HG02571 (cell line): ENCODE measurements around the gene NRG3.

Experiments used
- ATAC-seq: cut with Tn5 transposase; IDR thresholded peaks from one replicate; pipeline ENCODE4 v1.9.1; 2021; ENCODE audit warnings: mild to moderate bottlenecking, moderate library complexity; ENCODE audit not compliant: unreplicated experiment

Gene NRG3

DNA sequence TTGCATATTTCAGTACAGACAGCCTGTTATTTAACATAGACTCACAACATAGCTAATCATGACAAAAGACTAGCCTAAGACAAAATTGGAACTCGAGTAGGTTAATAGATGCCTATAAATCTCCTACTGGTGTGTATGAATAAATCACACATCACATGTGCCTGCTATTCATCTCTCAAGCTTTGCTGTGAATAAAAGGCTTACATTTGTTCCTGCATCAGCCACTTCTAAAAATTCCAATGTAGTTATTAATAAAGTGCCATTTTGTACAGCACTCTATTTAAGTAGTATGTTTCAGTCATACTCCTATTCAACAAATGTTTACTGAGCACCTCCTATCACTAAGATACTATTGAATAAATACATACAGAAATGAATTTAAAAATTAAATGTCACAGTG lies 486.3 kb downstream of the NRG3 start:
- no peak for ATAC-seq

DNA sequence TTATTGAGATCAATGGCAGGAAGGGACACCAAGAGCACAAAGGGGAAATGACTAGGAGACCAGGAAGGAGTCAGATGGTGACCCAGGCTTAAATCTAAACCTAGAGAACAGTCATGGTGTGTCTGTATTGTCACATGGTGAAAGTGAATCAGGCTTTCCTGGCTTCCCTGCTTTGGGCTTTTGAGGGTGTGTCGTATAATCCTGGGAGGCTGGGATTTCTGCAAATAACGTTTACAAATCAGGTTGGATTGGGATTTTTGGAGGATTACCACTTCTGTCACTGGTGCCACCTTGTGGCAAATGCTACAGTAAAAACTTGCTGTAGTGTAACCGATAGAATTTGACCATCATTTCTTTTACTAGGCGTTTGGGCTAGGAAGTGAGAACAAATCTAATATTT lies 502.6 kb downstream of the NRG3 start:
- ATAC-seq: no peak

DNA sequence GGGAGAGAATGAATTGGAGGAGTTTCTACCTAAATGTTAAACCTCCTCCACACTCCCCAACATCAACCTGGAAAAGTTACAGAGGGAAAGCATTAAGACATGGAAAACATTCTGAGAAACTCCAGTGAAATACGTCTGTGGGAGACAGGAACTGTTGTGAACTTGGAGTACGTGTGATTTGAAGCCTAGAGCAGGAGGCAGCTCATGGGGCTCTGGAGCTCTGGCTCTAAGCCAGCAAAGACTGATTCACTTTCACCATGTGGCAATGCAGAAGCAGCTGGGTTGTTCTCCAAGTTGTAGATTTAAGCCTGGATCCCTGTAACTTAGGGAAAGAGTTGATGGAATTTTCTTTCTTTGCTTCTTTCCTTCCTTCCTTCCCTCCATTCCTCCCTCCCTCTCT lies 503.2 kb downstream of the NRG3 start:
- ATAC-seq: no peak

DNA sequence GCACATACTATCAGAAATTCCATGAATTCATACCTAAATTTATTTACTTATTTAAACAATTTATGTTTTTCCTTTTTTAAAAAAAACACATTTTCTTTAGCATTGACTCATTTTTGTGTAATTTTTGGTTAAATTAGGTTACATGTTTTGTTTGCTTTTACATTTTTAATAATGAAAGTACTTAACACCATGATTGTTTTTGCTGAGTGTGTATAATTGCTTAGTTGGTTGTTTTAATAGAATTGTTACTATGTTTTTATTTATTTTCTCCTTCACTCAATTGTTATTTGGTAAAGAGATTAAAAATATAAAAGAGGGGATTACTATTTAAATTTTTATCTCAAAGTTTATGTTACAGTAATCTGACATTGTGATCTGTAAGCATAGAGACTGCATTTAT lies 508.4 kb downstream of the NRG3 start:
- ATAC-seq: no peak

DNA sequence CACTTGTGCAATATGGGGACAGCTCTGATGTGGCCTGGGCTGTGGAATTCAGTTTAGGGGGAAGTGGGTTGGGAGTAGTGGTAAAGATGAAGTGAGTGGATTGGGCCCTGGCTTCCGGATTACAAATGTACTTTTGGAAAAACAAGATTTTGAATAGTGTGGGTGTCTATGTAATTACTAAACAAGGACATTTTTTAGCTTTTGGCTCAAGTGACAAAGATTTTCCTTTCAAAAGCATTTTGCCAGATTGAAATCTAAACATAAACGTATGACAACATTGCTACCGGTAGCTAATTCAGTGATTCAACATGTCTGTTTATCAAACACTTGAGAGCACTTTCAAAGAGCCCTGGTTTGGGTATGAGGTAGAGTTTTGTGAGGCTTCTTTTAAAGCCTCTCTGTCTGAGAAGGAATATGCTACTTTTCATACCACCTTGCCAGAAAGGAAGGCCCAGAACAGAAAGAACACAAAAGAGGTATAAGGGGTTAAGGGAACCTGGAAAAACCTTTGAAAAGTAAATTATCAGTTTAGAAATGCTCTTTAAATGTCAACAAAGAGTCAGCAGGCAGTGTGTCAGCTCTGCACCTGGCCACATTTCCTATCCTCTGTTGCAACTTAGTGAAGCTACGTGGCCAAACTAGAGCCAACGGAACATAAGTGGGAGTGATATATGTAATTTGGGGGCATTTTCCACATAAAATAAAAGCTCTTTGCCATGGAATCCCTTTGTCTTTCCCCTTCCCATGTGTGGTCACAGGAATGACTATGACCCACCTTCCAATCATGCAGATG lies 516.1 kb downstream of the NRG3 start:
- ATAC-seq: no peak

DNA sequence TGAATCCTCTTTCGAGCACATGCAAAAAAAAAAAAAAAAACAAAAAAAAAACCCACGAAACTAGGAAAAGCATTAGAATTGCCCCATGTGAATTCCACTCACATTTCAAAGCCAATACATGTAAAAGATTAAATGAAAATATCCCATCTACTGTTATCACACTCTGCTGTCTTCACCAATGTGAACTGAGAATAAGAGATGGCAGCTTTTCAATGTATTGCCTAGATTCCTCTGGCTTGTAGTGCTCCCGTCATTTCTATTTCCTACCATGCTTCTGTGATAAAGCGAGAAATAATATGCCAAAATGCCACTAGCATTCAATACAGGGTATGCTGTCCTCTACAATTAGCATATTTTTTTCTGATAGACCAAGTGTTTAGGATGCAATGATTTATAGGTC lies 517.0 kb downstream of the NRG3 start:
- ATAC-seq: no peak

DNA sequence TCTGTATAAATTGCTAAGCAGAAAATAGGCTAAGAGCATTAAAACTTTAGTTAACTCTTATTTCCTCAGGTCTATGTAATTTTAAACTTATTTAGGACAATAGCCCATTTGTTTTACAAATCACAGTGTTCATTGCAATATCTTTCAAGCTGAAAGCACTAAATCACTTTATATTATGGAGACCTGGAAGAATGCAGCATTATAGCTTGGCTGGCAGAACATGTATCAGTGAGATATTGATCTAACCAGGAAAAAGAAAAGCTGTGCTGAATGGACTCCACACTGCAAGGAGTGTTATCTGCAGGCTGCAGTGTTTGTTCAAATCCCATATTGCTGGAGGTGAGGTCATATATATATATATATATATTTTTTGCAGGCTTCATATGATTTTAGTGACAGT lies 517.5 kb downstream of the NRG3 start:
- ATAC-seq: no peak

DNA sequence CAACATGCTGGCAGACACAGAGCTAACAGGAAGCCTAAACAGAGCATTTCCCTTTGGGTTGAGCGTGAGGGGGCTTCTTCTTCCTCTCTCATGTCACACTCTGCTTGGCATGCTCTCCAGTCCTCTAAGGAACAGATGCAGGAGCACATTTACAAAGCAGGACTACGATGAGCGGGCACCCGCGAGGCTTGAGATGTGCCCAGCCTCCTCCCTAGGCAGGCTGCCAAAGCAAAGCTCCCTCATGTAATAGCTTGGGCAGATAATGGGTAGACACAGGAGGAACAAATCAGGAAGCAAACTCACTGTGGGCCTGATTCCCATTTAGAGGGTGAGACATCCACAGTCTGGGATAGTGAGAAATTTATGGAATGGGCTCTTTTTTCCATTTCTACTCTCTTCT lies 519.1 kb downstream of the NRG3 start:
- ATAC-seq: no peak

DNA sequence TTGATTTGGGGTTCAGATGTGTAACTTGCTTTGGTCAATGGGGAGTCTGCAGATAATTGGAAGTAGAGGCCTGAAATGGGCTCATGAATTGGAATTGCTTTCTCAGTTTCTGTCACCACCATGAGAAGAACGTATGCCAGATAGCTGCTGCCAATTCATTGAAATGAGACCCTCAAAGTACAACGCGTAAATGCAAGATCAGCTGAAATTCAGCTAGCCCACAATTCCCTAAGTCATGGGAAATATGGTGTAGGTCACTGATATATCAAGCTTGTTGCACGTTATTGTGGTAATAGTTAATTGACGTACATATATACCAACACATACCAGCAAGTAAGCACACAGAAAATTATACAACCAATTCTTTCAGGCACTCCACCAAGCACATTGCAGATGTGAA lies 520.0 kb downstream of the NRG3 start:
- ATAC-seq: no peak

DNA sequence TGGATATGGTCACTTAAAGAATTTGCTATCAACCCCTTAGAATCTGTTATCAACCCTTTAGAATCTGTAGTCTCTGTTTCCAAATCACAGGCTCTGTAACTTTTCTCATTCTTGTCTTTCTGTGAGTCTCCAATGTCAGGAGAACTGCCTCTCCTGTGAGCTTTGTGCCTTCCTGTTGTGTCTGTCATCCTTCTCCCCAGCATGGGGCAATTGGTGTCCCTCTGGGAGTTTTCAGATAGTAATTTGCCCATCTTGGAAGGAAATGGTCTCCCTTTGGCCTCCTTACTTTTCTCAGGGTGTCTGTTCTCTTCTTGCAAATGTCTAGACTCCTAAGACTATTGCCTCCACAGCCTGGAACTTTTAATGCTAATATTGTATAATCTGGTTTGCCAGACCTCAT lies 521.9 kb downstream of the NRG3 start:
- ATAC-seq: no peak

DNA sequence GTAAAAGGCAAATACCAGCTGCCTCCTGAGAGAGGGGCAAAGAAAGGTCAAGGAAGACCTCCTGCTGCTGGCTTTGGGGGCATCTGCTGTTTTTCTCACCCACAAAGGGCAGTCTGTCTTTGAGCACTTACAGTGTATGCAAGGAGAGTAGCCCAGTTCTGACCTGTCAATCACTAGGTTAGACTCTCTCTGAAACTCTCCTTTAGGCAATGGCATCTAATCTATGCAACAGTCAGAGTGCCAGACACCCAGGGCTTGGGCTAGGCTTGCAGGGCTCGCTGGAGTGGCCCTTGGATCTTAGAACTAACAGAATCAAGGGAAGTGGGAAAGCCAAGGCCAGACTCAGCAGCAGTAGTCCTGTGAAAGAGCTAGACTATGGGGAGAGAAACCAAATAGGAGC lies 522.9 kb downstream of the NRG3 start:
- no peak for ATAC-seq

DNA sequence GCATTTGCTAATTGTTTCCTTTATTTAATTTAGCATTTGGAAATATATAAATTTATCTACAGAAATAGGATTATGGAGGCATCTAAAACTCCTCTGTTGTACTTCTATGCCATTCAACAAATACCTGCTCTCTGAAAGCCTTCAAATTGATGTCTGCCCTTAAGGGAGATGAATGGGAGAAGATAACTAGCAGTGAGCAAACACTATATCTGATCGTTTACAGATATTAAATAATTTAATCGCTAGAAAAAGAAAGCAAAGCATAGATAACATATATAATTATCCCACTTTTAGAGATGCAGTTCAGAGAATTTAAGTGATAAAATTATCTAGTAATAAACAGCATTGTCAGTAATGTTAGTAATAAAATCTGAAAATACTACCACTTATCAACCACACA lies 524.9 kb downstream of the NRG3 start:
- ATAC-seq: no peak

DNA sequence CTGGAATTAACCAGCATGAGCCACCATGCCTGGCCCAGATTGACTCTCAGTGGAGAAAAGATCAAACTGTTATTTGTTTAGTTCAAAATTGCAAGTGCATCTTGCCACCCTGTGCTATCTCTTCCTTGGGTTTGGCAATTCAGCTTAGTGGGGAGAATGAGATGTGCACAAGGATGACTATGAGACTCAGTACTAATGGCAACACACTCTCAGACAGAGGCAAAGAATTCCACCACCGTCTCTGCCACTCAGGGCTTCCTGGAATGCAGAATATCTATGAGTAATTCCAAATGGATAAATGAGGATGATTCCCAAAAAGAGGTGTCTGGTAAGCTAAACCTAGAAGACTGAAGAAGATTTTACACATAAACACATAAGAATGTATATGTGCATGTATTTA lies 525.8 kb downstream of the NRG3 start:
- no peak for ATAC-seq

DNA sequence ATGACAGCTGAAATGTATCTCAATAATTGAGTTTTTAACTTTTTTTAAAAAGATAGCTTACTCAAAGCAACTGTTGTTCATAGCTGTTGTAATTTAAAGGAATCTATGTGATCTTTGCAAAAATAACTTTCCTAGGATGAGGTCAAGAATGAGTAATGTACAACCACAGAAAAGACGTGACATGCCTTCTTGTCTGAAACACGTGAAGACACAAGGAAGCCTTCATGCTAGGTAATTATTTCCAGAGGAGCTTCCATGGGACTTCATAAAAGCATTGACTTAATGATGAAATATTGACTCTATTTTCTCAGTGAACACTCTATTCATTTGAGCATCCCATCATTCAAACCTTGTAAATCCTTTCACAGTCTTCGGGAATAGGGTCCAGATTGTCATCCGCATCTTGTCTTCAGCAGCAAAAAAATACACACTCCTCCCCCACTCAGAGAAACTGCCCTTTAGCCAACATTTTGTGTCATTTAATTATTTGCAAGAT lies 528.0 kb downstream of the NRG3 start:
- no peak for ATAC-seq

DNA sequence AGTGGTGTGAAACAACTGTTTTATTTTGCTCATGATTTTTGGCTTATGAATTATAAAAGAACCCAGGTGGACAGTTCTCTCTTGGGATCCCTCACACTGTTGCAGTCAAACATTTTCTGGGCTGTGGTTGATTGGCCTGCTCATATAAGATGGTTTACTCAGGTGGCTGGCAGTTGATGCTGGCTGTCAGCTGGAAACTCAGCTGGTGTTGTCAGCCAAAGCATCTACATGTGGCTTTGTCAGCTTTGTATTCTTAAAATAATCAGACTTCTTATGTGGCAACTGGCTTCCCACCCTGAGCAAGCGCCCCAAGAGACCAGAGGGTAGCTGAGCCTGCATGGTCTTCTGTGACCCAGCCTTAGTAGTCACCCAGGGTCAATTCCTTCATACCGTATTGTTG lies 534.7 kb downstream of the NRG3 start:
- ATAC-seq: no peak

DNA sequence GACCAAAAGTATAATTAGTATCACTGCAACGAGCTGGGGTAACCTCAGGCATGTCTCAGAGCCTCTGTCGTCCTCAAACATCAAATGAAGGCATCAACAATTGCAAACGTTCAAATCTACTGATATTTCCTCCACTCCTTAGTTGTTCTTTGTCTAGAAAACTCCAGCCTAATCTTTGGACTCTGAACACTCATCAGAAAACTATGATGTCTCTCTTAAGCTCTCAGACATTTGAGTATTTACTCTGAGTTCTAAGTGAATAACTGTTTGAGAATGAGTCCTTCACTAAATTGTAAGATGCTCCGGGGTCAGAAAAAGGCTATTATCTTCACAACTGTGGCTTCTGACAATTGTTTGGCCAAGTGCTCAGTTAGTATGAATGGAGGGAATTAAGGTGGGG lies 536.4 kb downstream of the NRG3 start:
- no peak for ATAC-seq

DNA sequence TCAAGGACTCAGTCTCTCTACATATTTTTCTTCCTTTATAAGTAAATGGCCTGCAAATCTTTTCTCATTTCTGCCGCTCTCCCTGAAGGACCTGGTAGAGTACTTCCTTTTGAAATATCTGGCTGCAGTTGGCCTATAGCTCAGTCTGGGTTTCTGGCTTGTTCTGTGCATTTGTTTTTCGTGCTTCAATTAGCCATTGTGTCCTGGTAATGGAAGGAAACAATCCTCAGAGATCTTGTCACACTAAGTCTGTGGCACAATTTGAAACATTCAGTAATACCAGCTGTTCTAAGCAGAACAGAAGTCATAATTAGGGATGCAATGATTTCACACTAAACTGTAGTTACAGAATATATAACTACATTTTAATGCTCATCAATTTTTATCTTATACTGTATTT lies 545.0 kb downstream of the NRG3 start:
- ATAC-seq: no peak

DNA sequence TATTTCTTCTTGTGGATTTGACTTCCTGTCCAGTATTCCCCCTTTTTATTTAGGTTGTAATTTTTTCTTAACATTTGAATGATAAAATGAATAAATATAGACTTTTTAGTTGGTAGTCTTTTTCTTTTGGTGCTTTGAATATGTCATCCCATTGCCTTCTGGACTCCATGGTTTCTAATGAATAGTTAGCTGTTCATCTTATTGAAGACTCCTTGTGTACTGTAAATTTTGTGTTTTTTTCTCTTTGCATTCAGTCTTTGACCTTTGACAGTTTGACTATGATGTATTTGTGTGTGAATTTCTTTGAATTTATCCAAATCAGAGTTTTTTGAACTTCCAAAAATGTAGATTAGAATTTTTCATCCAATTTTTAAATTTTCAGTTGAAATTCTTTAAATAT lies 554.3 kb downstream of the NRG3 start:
- ATAC-seq: no peak

DNA sequence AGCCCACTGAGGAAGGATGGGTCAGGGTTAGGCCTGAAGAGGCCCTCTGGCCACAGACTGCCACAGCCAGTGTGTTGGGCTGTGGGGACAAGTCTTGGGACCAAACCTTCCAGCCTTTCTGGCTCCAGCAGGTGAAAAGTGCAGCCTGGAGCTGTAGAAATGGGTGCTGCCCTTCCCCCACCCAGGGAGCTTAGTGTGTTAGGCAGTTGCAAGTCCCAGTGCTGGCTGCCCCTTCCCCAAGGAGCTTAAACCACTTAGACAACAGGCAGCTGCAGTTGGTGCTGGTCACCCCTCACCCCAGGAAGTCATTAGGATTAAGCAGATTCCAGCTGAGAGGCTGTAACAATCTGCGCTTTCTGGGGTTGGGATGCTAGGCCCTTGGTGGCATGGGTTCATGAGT lies 563.3 kb downstream of the NRG3 start:
- ATAC-seq: no peak

DNA sequence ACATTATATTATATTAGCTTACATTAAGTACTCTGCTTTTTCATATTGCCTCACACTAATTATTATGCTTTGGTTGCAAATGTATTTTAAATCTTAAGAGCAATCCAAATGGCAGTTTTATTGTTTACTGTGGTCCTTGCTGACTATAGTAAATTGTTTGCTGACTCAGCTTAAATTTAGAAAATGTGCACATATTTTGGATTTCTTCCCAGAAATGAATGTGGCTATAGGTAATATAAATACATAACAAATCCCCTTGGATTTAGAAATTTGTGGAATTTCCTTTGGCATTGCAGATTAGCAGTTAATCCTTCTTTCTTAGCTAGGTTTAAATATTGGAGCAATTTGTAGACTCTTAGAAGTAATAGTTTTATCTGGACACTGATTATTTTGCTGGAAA lies 565.8 kb downstream of the NRG3 start:
- ATAC-seq: no peak

DNA sequence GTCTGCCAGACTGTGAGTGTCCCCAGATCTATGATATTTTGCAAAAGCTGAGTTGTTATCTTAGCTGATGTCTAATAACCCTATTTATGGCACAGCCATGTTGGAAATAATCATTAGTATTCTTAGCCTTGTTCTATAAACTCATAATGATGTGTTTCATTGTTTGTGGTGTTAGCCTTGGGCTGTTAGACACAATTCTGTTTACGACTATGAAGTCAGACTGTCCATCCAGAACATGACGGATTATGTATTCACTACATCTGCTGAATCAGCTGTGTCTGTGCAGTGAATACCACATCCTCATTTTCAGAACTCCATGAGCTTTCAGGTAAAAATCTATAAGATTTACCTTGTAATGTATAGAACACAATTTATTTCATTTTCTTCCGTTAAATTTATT lies 577.1 kb downstream of the NRG3 start:
- ATAC-seq: no peak

DNA sequence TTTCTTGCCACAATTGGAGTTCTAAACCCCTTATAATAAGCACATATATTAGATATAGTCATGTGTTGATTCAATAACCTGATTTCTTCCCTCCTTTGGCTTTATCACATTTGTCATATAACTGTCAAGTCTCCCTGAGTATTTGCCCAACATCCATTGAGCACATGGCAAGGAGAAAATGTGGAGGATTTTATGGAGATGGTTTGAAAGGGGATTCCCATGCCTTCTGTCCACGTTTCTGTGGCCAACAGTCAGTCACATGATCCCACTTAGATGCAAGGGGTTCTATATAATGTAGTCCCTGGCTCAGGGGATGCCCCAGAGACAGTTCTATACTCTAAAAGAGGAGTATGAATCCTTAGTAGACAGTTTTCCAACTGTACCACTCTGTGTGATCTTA lies 577.7 kb downstream of the NRG3 start:
- no peak for ATAC-seq

DNA sequence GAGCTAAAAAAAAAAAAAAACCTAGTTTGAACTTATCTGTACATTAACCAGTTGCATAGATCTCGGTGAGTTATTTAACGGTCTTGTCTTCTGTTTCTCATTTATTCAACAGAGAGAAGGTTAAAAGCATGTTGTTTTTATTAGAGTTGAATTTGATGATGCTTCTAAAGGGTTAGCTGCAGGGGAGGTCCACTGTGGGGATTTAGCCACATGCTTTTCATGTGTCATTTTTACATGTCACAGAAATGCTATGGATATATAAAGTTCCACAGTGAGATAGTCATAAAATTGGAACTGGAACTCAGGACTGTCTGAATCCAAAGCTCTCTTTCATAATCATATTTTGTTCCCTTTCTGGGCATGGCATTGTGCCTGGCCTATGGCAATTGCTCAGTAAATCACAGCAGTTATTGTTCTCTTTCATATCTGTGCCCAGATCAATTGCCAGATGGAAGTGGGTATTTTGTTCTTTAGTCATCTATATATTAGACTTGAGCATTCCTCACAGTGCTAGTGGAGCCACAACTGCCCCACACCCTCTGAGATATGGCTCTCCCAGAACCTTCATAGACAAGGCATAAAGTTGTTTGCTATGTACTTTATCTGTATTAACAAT lies 578.8 kb downstream of the NRG3 start:
- ATAC-seq: no peak
